ENCODE results near the gene PCYT1B.

DNA sequence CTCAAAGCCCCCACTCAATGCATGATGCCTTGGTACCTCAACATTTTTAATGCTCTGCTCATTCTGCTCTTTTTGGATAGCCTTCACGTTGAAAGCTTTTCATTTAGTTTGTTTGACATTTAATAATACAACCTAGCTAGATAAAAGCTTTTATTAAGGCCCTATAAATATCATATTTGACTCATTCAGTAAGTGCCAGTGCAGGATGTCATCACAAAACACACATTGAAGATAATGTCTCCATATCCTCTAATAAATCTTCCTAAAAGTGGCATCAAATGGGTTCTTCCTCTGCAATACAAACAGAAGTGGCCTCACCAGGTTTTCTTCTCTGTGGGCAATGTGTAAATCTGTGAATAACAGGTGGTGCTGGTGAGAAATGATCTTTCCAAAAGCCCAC lies 12.0 kb upstream of the PCYT1B start:
- no peak for TF ChIP-seq SMAD9 (CRISPR knock-in tag; IDR thresholded peaks at IDR 0.05)
- no peak for TF ChIP-seq POLR2G (IDR thresholded peaks at IDR 0.05; ENCODE audit: low read depth, low read length)
- TF ChIP-seq ELF4 (CRISPR knock-in tag; IDR thresholded peaks at IDR 0.05; ENCODE audit: borderline replicate concordance), result no peak

All from HepG2 (cell line).